Measurements from ENCODE around the gene OSBPL5. TPM values are rescaled to one million over a fixed set of nuclear protein-coding genes. Genes with fewer than 3 reads are reported as not detected.

OSBPL5 gene
- total RNA-seq, 1 donor from 2014 or later = 16.6 TPM

DNA sequence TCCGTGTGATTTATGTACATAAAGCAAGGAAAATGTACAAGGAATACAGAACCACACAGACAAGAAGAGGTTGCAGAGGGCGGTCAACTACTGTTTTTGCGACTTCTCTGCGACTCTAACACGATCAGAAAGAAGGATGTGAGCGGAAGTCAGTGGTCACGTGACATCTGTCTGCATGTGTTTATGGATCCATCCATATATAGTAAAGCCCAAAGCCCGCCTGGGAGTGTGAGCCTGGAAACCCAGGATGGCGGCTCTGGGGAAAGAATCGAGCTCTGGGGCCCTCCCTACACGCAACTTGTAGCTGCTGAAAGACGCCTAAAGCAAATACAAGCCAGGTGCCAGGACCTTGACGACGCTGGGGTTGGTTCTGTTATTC lies 8.8 kb downstream of the OSBPL5 start:
- intact Hi-C loops (cut with DNase I) = no loop called here
- DNase-seq (ENCODE audit: low spot score) = no peak

DNA sequence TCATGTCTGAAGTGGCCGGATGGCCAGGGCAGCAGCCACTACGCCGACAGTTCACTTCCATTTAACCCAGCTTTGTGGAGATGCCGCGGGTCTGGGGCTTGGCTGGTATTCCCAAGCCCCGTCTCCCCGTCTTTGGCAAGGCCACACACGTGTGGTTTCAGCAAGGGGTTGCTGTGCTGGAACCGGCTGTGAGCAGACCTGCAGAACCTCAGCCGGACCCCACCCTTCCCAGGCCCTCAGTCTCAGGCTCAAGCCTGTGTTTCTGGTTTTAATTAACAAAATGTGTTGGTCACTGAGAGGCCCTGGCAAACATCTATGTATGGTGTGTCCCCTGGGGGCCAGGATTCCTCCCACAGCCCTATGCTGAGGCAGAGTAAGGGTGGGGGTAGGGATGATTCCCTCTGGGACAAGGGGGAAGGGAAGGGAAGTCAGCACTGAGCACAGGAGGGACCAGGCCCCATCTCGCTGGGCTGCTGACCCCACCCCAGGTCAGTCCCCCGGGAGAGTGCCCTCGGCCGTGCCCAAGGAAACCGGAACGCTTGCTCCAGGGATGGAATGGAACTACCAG lies 9.3 kb downstream of the OSBPL5 start:
- intact Hi-C loops (cut with DNase I) = no loop called here
- no peak for DNase-seq (ENCODE audit: low spot score)

DNA sequence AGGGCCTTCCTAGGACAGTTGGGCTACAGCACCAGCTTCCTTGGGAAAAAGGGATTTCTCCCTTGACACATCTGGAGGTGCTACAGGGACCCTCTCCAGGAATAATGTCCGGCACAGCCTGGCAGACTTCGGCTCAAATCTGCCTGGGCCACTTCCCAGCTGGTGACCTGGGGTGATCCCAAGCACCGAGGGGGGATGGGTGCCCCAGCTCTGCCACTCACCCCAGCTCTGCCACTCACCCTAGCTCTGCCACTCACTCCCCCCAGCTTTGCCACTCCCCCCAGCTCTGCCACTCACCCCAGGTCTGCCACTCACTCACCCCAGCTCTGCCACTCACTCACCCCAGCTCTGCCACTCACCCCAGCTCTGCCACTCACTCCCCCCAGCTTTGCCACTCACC lies 9.9 kb downstream of the OSBPL5 start:
- intact Hi-C loops (cut with DNase I) = no loop called here
- DNase-seq (ENCODE audit: low spot score) = no peak

DNA sequence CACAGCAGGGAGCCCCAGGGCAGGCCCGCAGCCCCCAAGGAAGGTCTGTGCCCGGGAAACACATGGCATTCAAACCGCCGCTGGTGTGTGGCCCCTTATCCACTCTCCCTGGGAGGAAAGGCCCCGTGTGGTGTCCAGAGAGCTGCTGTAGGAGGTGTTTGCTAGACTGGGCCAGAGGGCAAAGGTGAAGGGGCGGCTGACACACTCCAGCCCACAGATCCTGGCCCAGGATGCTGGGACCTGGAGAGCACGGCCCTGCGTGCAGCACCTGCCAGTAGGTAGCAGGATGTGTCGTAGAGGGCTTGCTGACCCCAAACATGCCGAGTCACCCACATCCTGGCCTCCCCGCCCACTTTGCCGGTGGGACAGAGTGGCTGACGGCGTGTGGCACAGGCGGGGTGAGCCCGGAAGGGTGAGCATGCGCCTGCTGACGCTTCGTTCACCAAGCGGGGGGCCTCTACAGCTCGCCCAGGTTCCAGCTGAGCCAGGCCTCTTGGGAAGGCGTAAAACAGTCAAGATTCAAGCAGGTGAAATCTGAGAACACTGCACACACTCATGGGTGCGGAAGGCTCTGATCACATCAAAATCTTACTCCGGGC lies 11.0 kb downstream of the OSBPL5 start:
- intact Hi-C loops (cut with DNase I) = loop anchor here (5.0 kb wide), 1 partner anchor 37 kb away; no protein-coding TSS in a partner anchor

DNA sequence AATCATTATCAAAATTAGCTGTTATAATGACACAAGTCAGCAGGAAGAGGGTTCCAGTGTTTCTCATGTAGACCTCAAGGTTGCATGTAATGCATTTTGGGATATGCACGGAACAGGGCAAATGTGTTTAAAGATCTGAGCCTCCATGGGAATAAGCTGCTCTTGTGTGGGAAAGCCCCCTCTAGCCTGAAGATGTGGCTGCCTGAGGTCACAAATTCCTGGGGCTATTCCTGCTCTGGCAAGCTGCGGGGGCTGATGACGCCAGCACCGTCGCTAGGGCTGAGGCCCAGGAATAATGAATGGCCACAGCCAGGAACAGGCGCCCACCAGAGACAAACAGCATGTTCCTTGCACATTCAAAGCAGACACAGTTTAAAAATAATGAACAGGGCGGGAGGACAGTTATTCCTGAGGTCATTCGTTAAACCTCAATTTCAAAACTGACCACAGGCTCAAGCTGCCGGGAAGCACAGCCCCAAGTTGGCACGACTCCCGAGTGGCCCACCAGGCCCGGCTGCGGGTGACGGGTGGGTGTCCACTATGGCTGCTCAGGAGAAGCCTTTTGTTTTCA lies 11.7 kb downstream of the OSBPL5 start:
- intact Hi-C loops (cut with DNase I) = loop anchor here (5.0 kb wide), 1 partner anchor 36 kb away; no protein-coding TSS in a partner anchor
- DNase-seq (ENCODE audit: low spot score) = no peak

More for the DNA sequence above, 11.0 kb downstream of the OSBPL5 start:
- no peak for DNase-seq (ENCODE audit: low spot score)

DNA sequence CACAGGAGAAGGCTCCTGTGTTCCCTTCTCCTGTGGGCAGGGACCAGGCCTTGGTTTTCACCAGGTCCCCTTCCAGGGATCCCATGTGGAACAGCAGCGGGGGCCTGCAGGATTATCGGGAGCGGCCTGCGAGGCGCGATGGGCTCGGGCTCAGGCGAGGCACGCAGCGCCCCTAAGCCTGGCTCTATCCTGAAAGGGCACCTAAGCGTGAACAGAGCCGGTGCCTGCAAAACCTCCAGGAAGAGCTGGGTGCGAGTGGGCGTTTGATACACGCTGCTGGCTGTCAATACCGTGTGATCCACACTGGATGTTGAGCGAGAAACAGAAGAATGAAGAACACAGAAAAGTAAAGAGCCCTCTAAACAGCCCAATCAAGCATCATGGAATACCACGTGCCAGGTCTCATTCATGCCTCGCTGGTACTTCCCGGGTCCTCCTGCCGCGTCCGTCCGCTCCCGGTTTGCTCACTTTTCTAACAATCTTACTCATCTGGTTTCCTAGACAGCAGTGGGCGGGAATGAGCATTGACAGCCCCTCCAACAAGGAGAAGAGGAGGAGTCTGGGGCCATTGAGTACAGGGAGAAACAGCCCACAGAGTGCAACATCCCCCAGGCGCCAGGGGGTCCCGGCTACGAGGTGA lies 12.5 kb downstream of the OSBPL5 start:
- DNase-seq (ENCODE audit: low spot score) = no peak
- intact Hi-C loops (cut with DNase I) = loop anchor here (5.0 kb wide), 1 partner anchor 35 kb away; no protein-coding TSS in a partner anchor

DNA sequence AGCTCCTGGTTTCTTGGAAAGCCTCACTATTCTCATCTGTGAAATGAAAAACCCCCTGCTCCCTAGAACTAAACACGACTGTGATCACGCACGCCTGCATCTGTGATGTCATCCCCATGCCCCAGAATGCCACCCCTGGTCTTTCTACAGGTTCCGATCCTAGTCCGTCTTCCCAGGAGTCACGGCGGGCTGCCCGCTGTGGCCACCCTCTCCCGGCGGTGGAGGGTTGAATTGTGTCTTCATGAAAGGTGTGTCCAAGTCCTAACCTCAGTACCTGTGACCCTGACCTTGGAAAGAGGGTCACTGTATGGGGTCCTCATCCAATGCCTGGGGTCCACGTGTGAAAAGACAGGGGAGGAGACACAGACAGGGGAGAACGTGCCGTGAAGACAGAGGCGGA lies 14.4 kb downstream of the OSBPL5 start:
- no peak for DNase-seq (ENCODE audit: low spot score)
- intact Hi-C loops (cut with DNase I) = loop anchor here (5.0 kb wide), 1 partner anchor 33 kb away; no protein-coding TSS in a partner anchor

DNA sequence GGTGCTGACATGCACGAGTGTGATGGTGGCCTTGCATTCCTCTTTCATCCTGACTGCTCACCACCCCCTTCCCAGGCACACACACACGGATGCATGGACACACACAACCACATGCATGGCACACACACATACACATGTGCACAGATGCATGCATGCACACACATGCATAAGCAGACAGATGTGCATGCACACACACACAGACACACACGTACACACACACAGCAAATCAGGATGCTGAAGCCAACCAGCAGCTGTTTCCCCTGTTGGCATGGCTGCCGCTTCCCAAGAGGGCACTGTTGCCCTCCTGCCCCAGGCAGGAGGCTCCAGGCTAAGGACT lies 15.3 kb downstream of the OSBPL5 start:
- intact Hi-C loops (cut with DNase I) = loop anchor here (5.0 kb wide), 1 partner anchor 33 kb away; no protein-coding TSS in a partner anchor
- DNase-seq (ENCODE audit: low spot score) = no peak

DNA sequence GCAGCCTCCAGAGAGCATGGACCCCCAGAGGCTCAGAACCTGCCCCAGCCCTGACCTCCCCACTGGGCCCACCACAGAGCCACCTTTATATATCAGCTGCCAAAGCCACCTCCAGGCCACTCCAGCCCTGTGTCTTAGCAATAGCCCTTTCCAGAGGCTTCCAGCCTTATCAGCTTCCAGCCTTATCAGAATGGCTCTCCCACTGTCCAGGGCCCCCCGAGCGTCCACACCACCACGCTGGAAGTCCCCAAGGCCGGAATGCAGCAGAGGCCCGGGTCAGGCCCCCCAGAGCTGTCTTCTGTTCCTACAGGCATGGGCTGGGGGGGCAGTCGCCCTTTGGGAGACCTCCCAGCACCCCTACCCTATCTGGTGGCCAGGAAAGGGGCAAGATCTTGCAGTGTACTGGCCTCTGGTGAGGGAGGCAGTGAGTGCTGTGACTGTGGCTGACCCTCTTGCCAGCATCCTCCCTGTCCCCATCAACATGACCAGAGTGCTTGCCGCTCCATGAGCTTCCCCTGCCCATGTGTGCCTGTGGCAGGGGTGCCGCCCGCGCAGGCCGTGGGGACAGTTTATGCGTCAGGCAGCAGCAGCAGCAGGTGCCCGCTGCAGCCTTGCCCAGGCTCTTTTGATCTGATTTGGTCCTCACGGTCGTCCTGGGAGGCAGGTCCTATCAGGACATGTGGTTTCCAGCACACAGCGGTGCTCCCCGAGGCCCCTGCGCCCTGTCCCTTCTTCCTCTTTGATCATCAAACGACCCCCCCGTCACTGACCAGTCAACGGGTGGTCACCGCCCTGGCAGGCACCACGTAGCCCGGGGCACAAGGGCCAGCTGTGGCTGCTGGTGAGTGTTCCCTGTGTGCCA lies 15.9 kb downstream of the OSBPL5 start:
- intact Hi-C loops (cut with DNase I) = no loop called here
- no peak for DNase-seq (ENCODE audit: low spot score)

DNA sequence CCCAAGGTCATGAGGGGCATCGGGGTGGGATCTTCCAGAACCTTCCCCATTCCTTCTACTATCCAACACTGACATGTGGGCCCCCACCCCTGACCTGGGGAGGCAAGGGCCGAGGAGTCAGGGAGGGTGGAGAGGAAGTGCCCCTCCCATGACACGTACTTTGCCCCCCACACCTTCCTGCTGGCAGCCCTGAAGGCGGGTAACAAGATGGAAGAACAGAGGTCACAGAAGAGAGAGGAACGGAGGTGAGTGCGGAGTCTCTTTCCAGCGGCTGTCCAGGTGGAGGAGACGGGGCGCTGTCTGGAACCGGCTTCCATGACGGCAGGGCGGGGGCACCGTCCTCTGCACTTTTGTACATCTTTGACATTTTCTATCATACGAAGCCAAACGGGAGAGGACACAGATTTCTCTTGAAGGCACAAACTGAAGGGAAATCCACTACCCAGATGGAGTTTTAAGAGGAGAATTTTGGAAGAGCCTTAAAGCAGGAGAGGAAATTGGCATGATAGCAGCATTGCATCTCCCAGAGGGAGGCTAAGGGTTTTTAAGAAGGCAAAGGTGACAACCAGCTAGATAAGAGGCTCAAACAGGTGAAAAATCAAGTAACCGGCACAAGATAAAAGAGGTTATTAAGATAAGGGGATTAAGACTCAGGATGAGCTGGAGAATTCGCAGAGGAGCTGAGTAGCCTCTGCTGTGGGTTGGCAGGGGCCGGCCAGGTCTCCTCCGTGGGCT lies 16.7 kb downstream of the OSBPL5 start:
- DNase-seq (ENCODE audit: low spot score) = no peak
- intact Hi-C loops (cut with DNase I) = no loop called here

DNA sequence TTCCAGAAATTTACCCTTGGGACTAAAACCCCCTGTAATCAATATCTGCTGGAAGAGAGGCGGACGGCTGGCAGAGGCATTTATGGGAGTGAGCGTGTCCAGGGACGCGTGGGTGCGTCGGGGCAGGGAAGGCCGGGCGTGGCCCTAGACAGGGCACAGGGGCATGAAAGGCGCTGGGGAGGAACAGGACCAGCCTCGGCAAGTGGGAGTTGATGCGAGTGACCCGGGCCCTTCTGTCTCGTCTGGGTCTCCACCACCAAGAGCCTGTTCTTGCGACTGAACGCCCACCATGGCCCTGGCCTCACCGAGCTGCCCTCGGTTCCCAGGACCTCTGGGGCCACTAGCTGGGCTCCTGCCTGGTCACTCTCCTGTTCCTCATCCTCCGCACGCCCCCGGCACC lies 17.5 kb downstream of the OSBPL5 start:
- DNase-seq (ENCODE audit: low spot score) = no peak
- intact Hi-C loops (cut with DNase I) = no loop called here

DNA sequence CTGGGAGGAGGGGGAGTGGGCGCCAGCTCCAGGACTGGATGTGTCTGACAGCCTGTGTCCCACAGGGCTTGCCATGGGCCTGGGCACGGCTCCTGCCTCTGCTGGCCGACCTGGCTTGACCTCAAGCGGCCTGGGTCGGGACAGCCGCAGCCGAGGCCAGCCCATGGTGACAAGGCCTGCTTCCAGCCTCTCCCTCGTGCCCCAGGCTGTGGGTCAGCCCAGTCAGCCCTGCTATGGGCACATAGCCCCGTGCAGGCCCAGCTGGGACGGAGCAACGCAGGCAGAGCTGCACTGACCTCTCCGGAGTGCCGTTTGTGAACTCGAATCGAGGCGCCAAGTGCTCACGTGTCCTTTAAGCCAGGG lies 17.9 kb downstream of the OSBPL5 start:
- DNase-seq (ENCODE audit: low spot score) = no peak
- intact Hi-C loops (cut with DNase I) = no loop called here

DNA sequence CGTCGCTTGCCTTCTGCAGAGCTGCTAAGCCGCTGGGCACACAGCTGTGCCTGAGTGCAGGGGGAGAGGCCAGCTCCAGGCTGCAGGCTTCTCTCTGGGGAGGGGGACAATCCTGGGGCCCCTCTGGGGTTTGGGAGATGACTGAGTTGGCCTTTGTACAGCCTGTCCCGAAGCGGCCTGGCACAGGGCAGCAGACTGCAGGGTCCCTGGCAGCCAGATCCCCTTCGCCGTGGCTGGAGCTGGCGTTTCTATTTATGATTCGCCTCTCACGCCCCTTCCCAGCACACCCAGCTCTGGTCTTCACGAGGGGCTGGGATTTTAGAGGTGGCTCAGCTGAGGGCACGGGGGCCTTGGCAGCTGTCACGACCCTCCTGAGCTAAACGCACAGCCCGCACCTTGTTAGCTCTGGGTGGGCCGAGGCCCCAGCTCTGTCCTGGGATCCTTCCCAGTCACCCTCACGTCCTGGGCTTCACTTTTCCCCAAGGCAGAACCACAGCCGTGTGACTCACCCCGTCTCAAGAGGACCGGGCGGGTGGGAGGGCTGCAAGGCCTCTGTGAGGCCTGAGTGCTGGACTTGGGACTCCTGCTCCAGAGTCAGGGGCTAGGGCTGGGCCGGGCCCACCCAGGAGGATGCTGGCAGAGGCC lies 18.4 kb downstream of the OSBPL5 start:
- DNase-seq (ENCODE audit: low spot score) = no peak
- intact Hi-C loops (cut with DNase I) = no loop called here

DNA sequence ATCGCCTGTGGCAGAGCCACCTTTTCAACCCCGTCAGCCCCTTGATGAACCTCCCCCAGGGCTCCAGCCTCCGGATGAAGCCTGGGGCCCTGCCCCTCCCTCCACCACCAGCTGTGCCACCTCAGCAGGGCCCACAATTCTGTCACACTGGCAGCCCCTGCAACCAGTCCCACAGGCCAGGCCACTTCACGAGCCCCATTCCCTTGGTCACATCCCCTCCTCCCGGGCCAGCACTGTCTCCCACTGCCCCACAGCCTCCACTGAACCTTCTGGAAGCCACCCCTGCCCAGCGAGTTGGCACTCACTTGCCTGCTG lies 19.9 kb downstream of the OSBPL5 start:
- no peak for DNase-seq (ENCODE audit: low spot score)

DNA sequence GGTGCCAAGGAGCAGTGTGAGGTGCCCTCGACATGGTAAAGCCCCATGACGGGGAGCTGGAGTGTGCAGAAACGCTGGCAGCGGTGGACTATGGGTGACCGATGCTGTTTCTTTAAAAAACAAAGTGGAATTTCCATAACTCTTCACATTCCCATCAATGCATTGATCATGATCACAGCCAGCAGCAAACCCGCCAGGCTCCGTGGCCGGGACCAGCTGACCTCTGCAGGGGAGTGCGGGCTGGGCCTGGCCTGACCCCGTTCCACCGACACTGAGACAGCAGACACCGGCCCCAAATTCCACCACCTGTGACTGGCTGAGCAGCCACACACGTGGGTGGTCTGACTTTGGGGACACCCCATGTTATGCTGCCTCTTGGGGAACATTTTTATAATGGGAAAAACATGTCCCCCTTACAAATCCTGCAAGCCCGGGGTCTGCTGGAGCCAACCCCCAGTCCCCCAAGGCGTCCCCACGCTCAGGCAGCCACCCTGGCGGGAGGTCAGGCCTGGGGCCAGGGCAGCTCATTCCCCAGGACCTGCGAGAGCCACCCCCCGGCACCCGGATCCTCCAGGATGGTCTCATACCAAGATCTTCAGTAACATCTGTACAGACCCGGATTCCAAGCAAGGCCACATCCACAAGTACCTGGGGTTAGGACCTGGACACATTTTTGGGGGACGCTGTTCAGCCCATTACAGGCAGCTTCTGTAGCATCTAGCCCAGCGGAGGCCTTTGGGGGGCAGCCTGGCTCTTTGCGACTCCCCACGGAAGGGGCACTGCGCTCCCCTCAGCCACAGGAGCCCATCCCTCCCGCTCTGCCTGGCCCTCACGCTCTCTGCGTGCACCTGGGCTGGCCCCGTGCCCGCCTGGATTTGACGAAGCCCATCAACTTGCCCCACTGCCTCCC lies 20.6 kb downstream of the OSBPL5 start:
- DNase-seq (ENCODE audit: low spot score) = no peak
- intact Hi-C loops (cut with DNase I) = no loop called here

More for the DNA sequence above, 19.9 kb downstream of the OSBPL5 start:
- intact Hi-C loops (cut with DNase I) = no loop called here

DNA sequence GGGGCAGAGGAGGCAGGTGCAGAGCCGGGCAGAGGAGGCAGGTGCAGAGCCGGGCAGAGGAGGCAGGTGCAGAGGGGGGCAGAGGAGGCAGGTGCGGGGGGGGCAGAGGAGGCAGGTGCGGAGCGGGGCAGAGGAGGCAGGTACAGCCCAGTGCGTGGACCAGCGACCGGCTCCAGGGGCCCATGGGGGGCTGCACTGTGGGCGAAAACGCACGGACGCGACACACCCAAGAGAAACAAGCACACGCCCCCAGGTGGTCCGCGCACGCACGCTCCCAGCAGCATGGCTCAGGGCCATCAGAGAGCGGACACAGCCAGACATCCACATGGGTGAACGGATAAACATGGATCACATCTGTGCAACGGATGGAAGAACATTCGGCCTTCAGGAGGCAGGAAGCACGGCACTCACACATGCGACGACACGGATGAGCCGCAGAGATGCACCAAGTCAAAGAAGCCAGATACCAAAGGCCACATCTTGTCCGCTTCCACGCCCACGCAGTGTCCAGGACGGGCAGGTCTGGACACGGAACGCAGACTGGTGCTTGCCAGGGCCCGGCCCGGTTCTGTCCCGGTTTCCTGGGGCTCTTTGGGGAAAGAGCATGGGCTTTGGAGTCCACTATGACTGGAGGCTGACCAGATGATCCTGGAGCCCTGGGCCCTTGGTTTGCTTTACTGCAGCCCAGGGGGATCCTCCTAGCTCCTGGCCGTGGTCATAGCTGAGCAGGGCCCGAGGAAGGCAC lies 21.8 kb downstream of the OSBPL5 start:
- intact Hi-C loops (cut with DNase I) = no loop called here
- no peak for DNase-seq (ENCODE audit: low spot score)

DNA sequence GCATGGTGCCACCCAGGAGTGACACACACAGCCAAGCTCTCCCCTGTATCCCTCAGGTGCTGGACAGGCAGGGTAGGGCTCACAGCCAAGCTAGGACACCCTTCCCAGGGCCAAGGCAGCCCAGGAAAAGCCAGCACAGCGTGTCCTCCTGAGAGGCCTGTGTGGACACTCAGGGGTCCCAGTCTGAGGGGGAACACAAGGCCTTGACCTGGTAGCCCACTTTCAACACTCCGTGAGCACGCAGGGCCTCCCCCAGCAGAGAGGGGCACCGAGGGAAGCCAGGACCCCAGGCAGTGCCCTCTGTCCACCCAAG lies 24.9 kb downstream of the OSBPL5 start:
- no peak for DNase-seq (ENCODE audit: low spot score)
- intact Hi-C loops (cut with DNase I) = no loop called here
